Ovary (tissue), 9 donors: ENCODE data around the gene YDJC. TPM values are rescaled to one million over a fixed set of nuclear protein-coding genes. Genes with fewer than 3 reads are reported as not detected.
"Not testable (repeated sequence)": the region's sequence is repeated elsewhere in the genome, so short reads cannot be mapped to it uniquely, and the experiment has no call there.

Experiments
- DNase-seq, 5 donors: peaks; one replicate each; pipeline ENCODE4 v3.0.0-alpha.2; 2019 to 2020
- H3K27ac ChIP-seq, 2 donors: fragments of 200-600 bp; one replicate each; pipeline versions ENCODE4 v1.5.1 to v1.8.0; 2019 to 2022
- H3K27me3 ChIP-seq: fragments of 200-600 bp; one replicate; pipeline ENCODE4 v1.8.0; 2022
- H3K36me3 ChIP-seq: fragments of 200-600 bp; sonication (generic); one replicate; pipeline ENCODE4 v1.5.1; 2019
- H3K4me1 ChIP-seq: one replicate; pipeline ENCODE4 v1.8.1; 2013; ENCODE audit warnings: mild to moderate bottlenecking, moderate library complexity; ENCODE audit not compliant: insufficient read depth
- H3K4me3 ChIP-seq: fragments of 200-600 bp; sonication (generic); one replicate; pipeline ENCODE4 v1.5.1; 2017
- H3K9me3 ChIP-seq, 2 donors: fragments of 200-600 bp in 1 of 2; sonication (generic) in 1 of 2; one replicate each; pipeline versions ENCODE4 v1.5.1 to v1.8.1; 2013 to 2019; ENCODE audit warnings: mild to moderate bottlenecking in 1 of 2, moderate library complexity in 1 of 2
- EP300 ChIP-seq: sonication (generic); formaldehyde crosslinking; IDR thresholded peaks from one replicate; pipeline ENCODE4 v1.6.1; 2017; ENCODE audit warnings: antibody characterized with exemption
- POLR2A ChIP-seq: fragments of 450-650 bp; IDR thresholded peaks from one replicate; pipeline ENCODE4 v1.6.1; 2017; ENCODE audit warnings: antibody characterized with exemption, mild to moderate bottlenecking, moderate library complexity
- WGBS, 3 donors: extraction: QIAGEN DNeasy Blood & Tissue Kit in 1 of 3; methylation state at CpG; one replicate each; pipeline versions ENCODE4 v1.1.5 to v1.1.7; 2013 to 2017; 5-methylcytosine and 5-hydroxymethylcytosine counted together
- intact Hi-C, 4 donors: fragments of 100-400 bp; cut with DNase I; formaldehyde crosslinking; loops; one replicate each; pipeline versions ENCODE4 v1.11.0 to v1.15.1; 2022 to 2023
- polyA plus RNA-seq, 2 donors: library from polyadenylated mRNA; stranded (reverse); fragments of 200-250 nt in 1 of 2; fragments of 350-450 nt in 1 of 2; fragmentation: Illumina TruSeq in 1 of 2; extraction: RNeasy Lipid Tissue Mini Kit (QIAGEN cat#74804) in 1 of 2; gene quantifications; one replicate each; pipeline ENCODE4 v1.2.3, GENCODE V29; 2013 to 2014
- total RNA-seq, 7 donors: library from RNA; depleted of rRNA in 2 of 7; stranded (reverse); fragments of >200 nt in 2 of 7; fragmentation: NEBNext Ultra II Directional in 3 of 7; extraction: Animal tissue kit (Norgen Biotek cat#: 25700) in 3 of 7; gene quantifications; one replicate each; pipeline versions ENCODE4 v1.1.0 to v1.2.4, GENCODE V29; 2016 to 2023
- TF ChIP-seq, protein P1 (sequence below), 3 donors: fragments of 450-650 bp in 2 of 3; fragments of 200-600 bp in 1 of 3; IDR thresholded peaks; one replicate each; pipeline versions ENCODE4 v1.5.1 to v1.8.0; 2016 to 2022; ENCODE audit warnings: antibody characterized with exemption in 3 of 3, mild to moderate bottlenecking in 1 of 3
- donor health status: DM: no; HTN: no; CAD: no; lungs with moderate emphysema.
- donor health status: DM: no; HTN: no; CAD: no.
- donor health status: Bipolar disorder and iron deficiency.
- donor health status: DM: yes; HTN: yes; CAD: no.
- donor health status: DM: no; HTN: no; CAD: no.
- donor health status: DM: yes; HTN: yes; CAD: no.

Gene YDJC
- total and polyA plus RNA-seq, 9 donors = 1.8 to 45.1 (median 17.0) TPM

DNA sequence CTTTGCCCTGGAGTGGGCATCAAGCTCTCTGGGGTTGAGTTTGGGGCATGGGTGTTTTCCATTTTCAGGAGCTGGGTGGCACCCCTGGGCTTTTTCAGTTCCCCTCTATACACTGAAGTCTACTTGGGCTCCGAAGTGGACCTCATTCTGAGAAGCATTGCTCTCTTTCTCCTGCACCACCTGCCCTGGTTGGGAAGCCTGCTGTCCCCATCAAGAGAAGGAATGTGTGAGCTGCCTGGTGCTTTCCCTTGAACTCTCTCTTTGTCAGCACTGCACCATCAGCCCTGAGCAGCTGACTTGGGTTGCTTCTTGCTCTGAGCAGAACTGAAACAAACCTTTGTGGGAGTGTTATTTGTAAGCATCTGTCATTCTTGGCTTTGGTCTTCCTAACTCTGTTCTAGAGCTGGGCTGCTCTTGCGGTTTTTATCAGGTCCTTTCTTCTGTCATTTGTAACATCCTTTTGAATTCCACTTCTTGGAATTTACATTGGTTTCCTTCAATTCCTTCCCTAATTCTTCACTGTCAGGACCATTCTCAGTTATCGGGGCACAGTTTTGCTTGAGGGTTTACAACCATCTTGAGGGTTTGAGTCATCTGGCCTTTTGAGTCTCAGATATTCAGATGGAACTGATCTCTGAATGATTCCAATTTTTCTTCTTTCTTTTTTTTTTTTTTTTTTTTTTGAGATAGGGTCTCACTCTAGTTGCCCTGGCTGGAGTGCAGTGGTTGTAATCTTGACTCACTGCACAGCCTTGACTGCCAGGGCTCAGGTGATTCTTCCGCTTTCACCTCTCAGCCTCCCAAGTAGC lies 41.8 kb downstream of the YDJC start:
- Histone ChIP-seq H3K4me1 (peaks cover 15% of the 10 kb centered on the region), H3K36me3 (no peaks in the 10 kb centered on the region), H3K27me3 (no peaks in the 10 kb centered on the region), H3K4me3 (no peak overlapping the region), H3K9me3 (no peaks in the 10 kb centered on the region), H3K27ac (no peak overlapping the region)
- DNase-seq = no peak
- TF ChIP-seq, protein P1, sequence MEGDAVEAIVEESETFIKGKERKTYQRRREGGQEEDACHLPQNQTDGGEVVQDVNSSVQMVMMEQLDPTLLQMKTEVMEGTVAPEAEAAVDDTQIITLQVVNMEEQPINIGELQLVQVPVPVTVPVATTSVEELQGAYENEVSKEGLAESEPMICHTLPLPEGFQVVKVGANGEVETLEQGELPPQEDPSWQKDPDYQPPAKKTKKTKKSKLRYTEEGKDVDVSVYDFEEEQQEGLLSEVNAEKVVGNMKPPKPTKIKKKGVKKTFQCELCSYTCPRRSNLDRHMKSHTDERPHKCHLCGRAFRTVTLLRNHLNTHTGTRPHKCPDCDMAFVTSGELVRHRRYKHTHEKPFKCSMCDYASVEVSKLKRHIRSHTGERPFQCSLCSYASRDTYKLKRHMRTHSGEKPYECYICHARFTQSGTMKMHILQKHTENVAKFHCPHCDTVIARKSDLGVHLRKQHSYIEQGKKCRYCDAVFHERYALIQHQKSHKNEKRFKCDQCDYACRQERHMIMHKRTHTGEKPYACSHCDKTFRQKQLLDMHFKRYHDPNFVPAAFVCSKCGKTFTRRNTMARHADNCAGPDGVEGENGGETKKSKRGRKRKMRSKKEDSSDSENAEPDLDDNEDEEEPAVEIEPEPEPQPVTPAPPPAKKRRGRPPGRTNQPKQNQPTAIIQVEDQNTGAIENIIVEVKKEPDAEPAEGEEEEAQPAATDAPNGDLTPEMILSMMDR (IDR thresholded peaks at IDR 0.05) = no peak
- TF ChIP-seq POLR2A (no peak), EP300 (no peak)
- WGBS, 3 donors = 36 to 40% (median 38%) methylated on average over 4 of the region's 4 CpGs
- intact Hi-C loops = loop anchor here in 1 of 4 donors (5.0 kb wide), 1 partner anchor 1479 kb away; no protein-coding TSS in a partner anchor

DNA sequence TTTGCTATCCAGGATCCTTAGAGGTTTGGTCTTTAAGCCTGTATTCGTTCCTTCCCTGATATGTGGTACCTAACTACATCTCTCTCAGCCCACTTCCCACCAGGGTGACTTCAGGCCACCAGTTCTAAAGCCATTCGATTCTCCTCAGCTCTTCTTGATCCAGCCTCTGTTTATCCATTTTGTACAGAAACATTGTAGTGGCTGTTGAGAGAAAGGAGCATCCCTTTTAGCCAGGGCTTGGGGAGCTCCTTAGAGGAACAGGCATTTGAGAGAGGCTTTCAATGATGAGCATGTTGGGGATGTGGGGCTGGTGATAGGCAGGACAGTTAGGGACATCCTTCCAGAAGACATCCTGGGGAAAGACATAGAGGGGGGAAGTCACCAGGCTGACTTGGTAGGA lies 44.4 kb downstream of the YDJC start:
- WGBS, 3 donors = 86 to 92% (median 91%) methylated on average over 2 of the region's 2 CpGs
- Histone ChIP-seq H3K9me3 (no peaks in the 10 kb centered on the region), H3K27ac (no peak overlapping the region), H3K4me3 (no peak overlapping the region), H3K27me3 (no peaks in the 10 kb centered on the region), H3K4me1 (peaks cover 6% of the 10 kb centered on the region), H3K36me3 (no peaks in the 10 kb centered on the region)
- no peak for DNase-seq
- no peak for TF ChIP-seq EP300
- intact Hi-C loops = loop anchor here in 1 of 4 donors (5.0 kb wide), 1 partner anchor 1482 kb away; no protein-coding TSS in a partner anchor

DNA sequence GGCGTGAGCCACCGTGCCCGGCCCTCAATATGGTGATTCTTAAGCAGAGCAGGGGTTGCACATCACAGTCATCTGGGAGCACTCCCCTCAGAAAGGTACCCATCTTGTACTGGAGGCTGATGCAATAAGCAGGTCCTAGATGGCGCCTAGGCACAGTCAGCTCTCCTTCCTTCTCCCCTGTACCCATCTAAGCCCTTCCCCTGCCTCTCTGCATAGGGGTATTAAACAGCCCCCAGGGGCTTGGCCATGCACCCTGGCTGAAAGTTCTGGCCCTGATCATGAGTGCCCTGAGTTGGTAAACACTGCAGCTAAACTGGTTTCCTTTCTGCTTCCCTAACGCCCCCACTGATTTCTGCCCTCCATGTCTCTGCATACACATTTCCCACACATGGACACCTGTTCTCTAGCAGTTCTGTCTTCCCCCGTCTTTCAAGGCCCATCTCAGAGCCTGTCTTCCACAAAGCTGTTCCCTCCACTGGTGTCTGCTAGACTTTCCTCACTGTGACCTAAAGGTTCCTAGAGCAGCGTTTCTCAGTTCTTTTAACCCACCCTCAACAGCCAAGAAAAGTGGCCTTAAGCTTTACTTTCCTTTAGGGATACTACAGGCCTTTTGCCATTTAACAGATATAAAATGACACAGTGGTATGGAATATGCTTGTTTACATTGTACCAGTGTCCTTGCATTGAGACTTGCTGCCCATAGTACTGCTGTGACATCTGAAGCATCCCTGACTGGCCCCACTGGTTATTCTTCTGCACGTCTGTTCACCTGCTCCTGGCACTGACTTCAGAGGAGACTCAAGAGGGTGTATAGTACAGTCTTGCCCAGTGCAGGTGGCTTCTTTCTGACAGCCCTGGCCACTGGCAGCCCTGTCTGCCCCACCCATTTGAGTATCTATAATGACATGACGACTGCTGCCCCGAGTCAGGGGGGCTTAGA lies 46.8 kb downstream of the YDJC start:
- H3K9me3 ChIP-seq = no peaks in the 10 kb centered on the region
- TF ChIP-seq POLR2A (no peak), EP300 (no peak)
- TF ChIP-seq, protein P1 (IDR thresholded peaks at IDR 0.05) = no peak
- intact Hi-C loops = no loop called here

DNA sequence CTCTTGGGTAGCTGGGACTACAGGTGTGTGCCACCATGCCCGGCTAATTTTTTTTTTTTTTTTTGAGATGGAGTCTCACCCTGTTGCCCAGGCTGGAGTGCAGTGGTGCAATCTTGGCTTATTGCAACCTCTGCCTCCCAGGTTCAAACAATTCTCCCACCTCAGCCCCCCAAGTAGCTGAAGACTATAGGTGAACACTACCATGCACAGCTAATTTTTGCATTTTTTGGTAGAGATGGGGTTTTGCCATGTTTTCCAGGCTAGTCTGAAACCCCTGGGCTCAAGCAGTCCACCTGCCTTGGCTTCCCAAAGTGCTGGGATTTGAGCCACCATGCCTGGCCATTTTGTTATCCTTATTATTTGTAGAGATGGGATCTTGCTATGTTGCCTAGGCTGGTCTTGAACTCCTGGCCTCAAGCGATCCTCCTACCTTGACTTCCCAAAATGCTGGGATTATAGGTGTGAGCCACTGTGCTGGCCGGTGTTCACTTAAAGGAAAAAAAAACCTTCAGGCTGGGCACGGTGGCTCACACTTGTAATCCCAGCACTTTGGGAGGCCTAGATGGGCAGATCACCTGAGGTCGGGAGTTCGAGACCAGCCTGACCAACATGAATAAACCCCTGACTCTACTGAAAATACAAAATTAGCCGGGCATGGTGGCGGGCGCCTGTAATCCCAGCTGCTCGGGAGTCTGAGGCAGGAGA lies 48.7 kb downstream of the YDJC start:
- H3K27ac ChIP-seq, intact Hi-C loops, H3K4me3 ChIP-seq, DNase-seq, H3K9me3 ChIP-seq, H3K27me3 ChIP-seq, H3K36me3 ChIP-seq: not testable (repeated sequence)
- WGBS, 3 donors = 87 to 92% (median 88%) methylated on average over 10 of the region's 10 CpGs
- peaks cover 15% of the 10 kb centered on the region for H3K4me1 ChIP-seq

More for the DNA sequence above, 46.8 kb downstream of the YDJC start:
- Histone ChIP-seq H3K27me3 (no peaks in the 10 kb centered on the region), H3K4me3 (no peak overlapping the region), H3K36me3 (no peaks in the 10 kb centered on the region), H3K27ac (no peak overlapping the region), H3K4me1 (peaks cover 12% of the 10 kb centered on the region)
- 65 to 71% (median 69%) methylated on average over 10 of the region's 10 CpGs for WGBS, 3 donors
- DNase-seq = no peak

DNA sequence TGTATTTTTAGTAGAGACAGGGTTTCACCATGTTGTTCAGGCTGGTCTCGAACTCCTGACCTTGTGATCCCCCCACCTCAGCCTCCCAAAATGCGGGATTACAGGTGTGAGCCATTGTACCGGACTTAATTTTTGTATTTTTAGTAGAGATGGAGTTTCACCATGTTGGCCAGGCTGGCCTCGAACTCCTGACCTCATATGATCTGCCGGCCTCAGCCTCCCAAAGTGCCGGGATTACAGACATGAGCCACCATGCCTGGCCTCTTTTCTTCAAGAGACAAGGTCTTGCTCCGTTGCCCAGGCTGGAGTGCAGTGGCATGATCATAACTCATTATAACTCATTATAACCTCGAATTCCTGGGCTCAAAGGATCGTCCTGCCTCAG lies 49.2 kb downstream of the YDJC start:
- H3K27ac ChIP-seq, H3K4me3 ChIP-seq, intact Hi-C loops, H3K36me3 ChIP-seq, DNase-seq, H3K9me3 ChIP-seq, H3K27me3 ChIP-seq: not testable (repeated sequence)
- peaks cover 15% of the 10 kb centered on the region for H3K4me1 ChIP-seq
- 84 to 93% (median 88%) methylated on average over 9 of the region's 9 CpGs for WGBS, 3 donors
